GM23248 (cell line): Measurements from ENCODE around the gene AJM1. TPM values are rescaled to one million over a fixed set of nuclear protein-coding genes. Genes with fewer than 3 reads are reported as not detected.

ENCODE experiments used
- DNase-seq: peaks from one replicate; pipeline ENCODE4 v3.0.0-alpha.2; 2015
- H2AFZ ChIP-seq: fragments of 200-600 bp; sonication (generic); 2 replicates; pipeline ENCODE4 v1.6.1; 2016; ENCODE audit warnings: antibody characterized with exemption
- H3F3A ChIP-seq: fragments of 200-600 bp; sonication (generic); 2 replicates; pipeline ENCODE4 v1.6.1; 2016; ENCODE audit warnings: mild to moderate bottlenecking, antibody characterized with exemption, mixed run types; ENCODE audit not compliant: insufficient read depth
- H3K27ac ChIP-seq: fragments of 200-600 bp; sonication (generic); 2 replicates; pipeline ENCODE4 v1.5.1; 2016; ENCODE audit warnings: mild to moderate bottlenecking
- H3K27me3 ChIP-seq: fragments of 200-600 bp; sonication (generic); replicated peaks from 2 replicates; pipeline ENCODE4 v1.6.1; 2016; ENCODE audit warnings: mild to moderate bottlenecking; ENCODE audit not compliant: insufficient read depth
- H3K36me3 ChIP-seq: fragments of 200-600 bp; sonication (generic); 2 replicates; pipeline ENCODE4 v1.6.1; 2016; ENCODE audit warnings: low read depth, mild to moderate bottlenecking
- H3K4me1 ChIP-seq: fragments of 200-600 bp; sonication (generic); 2 replicates; pipeline ENCODE4 v1.6.1; 2016; ENCODE audit warnings: mild to moderate bottlenecking; ENCODE audit not compliant: insufficient read depth
- H3K4me2 ChIP-seq: fragments of 200-600 bp; sonication (generic); one replicate; pipeline ENCODE4 v1.6.1; 2016; ENCODE audit warnings: mild to moderate bottlenecking; ENCODE audit not compliant: unreplicated experiment
- H3K4me3 ChIP-seq: fragments of 200-600 bp; sonication (generic); 2 replicates; pipeline ENCODE4 v1.5.1; 2016; ENCODE audit warnings: mild to moderate bottlenecking
- H3K79me2 ChIP-seq: fragments of 200-600 bp; sonication (generic); 2 replicates; pipeline ENCODE4 v1.6.1; 2016; ENCODE audit warnings: mild to moderate bottlenecking; ENCODE audit not compliant: insufficient read depth
- H3K9ac ChIP-seq: fragments of 200-600 bp; sonication (generic); 2 replicates; pipeline ENCODE4 v1.6.1; 2016; ENCODE audit warnings: mild to moderate bottlenecking
- H3K9me2 ChIP-seq: fragments of 200-600 bp; sonication (generic); 2 replicates; pipeline ENCODE4 v1.6.1; 2016; ENCODE audit warnings: mixed run types, mild to moderate bottlenecking, moderate library complexity; ENCODE audit not compliant: insufficient read depth
- H3K9me3 ChIP-seq: fragments of 200-600 bp; sonication (generic); one replicate; pipeline ENCODE4 v1.6.1; 2017; ENCODE audit warnings: low read depth
- H4K20me1 ChIP-seq: fragments of 200-600 bp; sonication (generic); 2 replicates; pipeline ENCODE4 v1.6.0; 2016; ENCODE audit not compliant: insufficient read depth
- EZH2 ChIP-seq: fragments of 200-600 bp; sonication (generic); IDR thresholded peaks from 2 replicates; pipeline ENCODE4 v1.6.1; 2018; ENCODE audit warnings: antibody characterized with exemption, mild to moderate bottlenecking; ENCODE audit not compliant: insufficient read depth, poor library complexity, severe bottlenecking
- EZH2phosphoT487 ChIP-seq: fragments of 200-600 bp; sonication (generic); IDR thresholded peaks from 2 replicates; pipeline ENCODE4 v1.6.1; 2018; ENCODE audit warnings: antibody characterized with exemption, moderate library complexity, mild to moderate bottlenecking, low read depth; ENCODE audit not compliant: insufficient read depth
- WGBS, 2 experiments: methylation state at CpG; one replicate each; pipeline ENCODE4 v1.1.6; 2015 to 2017; ENCODE audit warnings: low lambda C conversion rate in 2 of 2, low coverage in 1 of 2; ENCODE audit errors: missing lambda C conversion rate in 2 of 2; 5-methylcytosine and 5-hydroxymethylcytosine counted together
- in situ Hi-C: fragments of 300-500 bp; cut with MboI; formaldehyde crosslinking; loops from 2 replicates; pipeline ENCODE4 v1.15.0; 2020
- polyA plus RNA-seq: library from polyadenylated mRNA; unstranded; fragments of >200 nt; fragmentation: Nextera tagmentation; extraction: Ambion mirVana; gene quantifications from 2 replicates; pipeline ENCODE4 v1.2.1, GENCODE V29; 2016
- total RNA-seq: library from RNA; depleted of rRNA; stranded (reverse); fragments of >200 nt; shearing (Covaris generic); gene quantifications from 2 replicates; pipeline ENCODE4 v1.2.3, GENCODE V29; 2014

The AJM1 gene
- total and polyA plus RNA-seq, 2 experiments from 2014 or later = 1.1 to 1.4 TPM

- H3K79me2 ChIP-seq = peaks cover 23% of the 10 kb centered on the region
- DNase-seq = no peak
- no peak for TF ChIP-seq EZH2
- TF ChIP-seq EZH2phosphoT487 = no peak
- no peak overlapping the region for H3K27ac ChIP-seq
- no peaks in the 10 kb centered on the region for H4K20me1 ChIP-seq
- WGBS, 2 experiments = 89 to 91% methylated on average over 28 to 29 of the region's 30 CpGs
- H3F3A ChIP-seq = no peaks in the 10 kb centered on the region
- no peak overlapping the region for H3K9ac ChIP-seq
- H3K36me3 ChIP-seq = no peaks in the 10 kb centered on the region
- in situ Hi-C loops = no loop called here
- H2AFZ ChIP-seq = no peak overlapping the region
- no peaks in the 10 kb centered on the region for H3K9me2 ChIP-seq
- H3K4me2 ChIP-seq = no peak overlapping the region
- no peaks in the 10 kb centered on the region for H3K9me3 ChIP-seq
- H3K4me3 ChIP-seq = no peak overlapping the region
- no peaks in the 10 kb centered on the region for H3K27me3 ChIP-seq
- H3K4me1 ChIP-seq = no peaks in the 10 kb centered on the region
Measured at GRCh38 chr9:136823136-136824046, 18.9 kb upstream of the AJM1 start.

GRCh38 chr9:136824496-136825225 is 17.6 kb upstream of the AJM1 start:
- Histone ChIP-seq H3K79me2 (peaks cover 13% of the 10 kb centered on the region), H3K9ac (no peak overlapping the region), H3K4me1 (no peaks in the 10 kb centered on the region), H3K36me3 (no peaks in the 10 kb centered on the region), H3K4me2 (no peak overlapping the region), H4K20me1 (no peaks in the 10 kb centered on the region), H3F3A (no peaks in the 10 kb centered on the region), H2AFZ (no peak overlapping the region), H3K9me2 (no peaks in the 10 kb centered on the region), H3K9me3 (no peaks in the 10 kb centered on the region), H3K27me3 (no peaks in the 10 kb centered on the region), H3K27ac (no peak overlapping the region), H3K4me3 (no peak overlapping the region)
- TF ChIP-seq EZH2phosphoT487 (no peak), EZH2 (no peak)
- no peak for DNase-seq
- in situ Hi-C loops = no loop called here
- WGBS, 2 experiments = 92 to 95% methylated on average over 19 to 21 of the region's 21 CpGs

GRCh38 chr9:136825295-136826187 is 16.7 kb upstream of the AJM1 start:
- peaks cover 7% of the 10 kb centered on the region for H3K79me2 ChIP-seq
- H3K27ac ChIP-seq = no peak overlapping the region
- H3K9me2 ChIP-seq = no peaks in the 10 kb centered on the region
- in situ Hi-C loops = no loop called here
- no peak overlapping the region for H3K9ac ChIP-seq
- no peaks in the 10 kb centered on the region for H3K36me3 ChIP-seq
- H4K20me1 ChIP-seq = no peaks in the 10 kb centered on the region
- whole genome bisulfite sequencing, 2 experiments = 89 to 92% methylated on average over 28 to 44 of the region's 44 CpGs
- H3F3A ChIP-seq = no peaks in the 10 kb centered on the region
- no peak overlapping the region for H3K4me3 ChIP-seq
- H3K9me3 ChIP-seq = no peaks in the 10 kb centered on the region
- H3K4me2 ChIP-seq = no peak overlapping the region
- no peak overlapping the region for H2AFZ ChIP-seq
- DNase-seq = no peak
- no peaks in the 10 kb centered on the region for H3K4me1 ChIP-seq
- H3K27me3 ChIP-seq = no peaks in the 10 kb centered on the region
- TF ChIP-seq EZH2phosphoT487 (no peak), EZH2 (no peak)

- no peak for DNase-seq
- Histone ChIP-seq H3K79me2 (peaks cover under 1% of the 10 kb centered on the region), H4K20me1 (no peaks in the 10 kb centered on the region), H3K9ac (no peak overlapping the region), H3K4me3 (no peak overlapping the region), H3K4me2 (no peak overlapping the region), H3F3A (no peaks in the 10 kb centered on the region), H2AFZ (no peak overlapping the region), H3K27ac (no peak overlapping the region), H3K27me3 (no peaks in the 10 kb centered on the region), H3K9me3 (no peaks in the 10 kb centered on the region), H3K36me3 (no peaks in the 10 kb centered on the region), H3K9me2 (no peaks in the 10 kb centered on the region), H3K4me1 (no peaks in the 10 kb centered on the region)
- TF ChIP-seq EZH2phosphoT487 (no peak), EZH2 (no peak)
- in situ Hi-C loops = no loop called here
- WGBS, 2 experiments = 91 to 97% methylated on average over 13 to 17 of the region's 17 CpGs
Measured at GRCh38 chr9:136826188-136826541, 16.1 kb upstream of the AJM1 start.
